ENCODE data around the gene ZNF747.

Gene ZNF747

GRCh38 chr16:30519120-30520049 lies 15.3 kb downstream of the ZNF747 start:
- in situ Hi-C loops (cut with MboI; ENCODE audit: low sequenced_read_pairs), result no loop called here

- in situ Hi-C loops (cut with MboI; ENCODE audit: low sequenced_read_pairs), result no loop called here
These were observed 16.1 kb downstream of the ZNF747 start for GRCh38 chr16:30518552-30518951.

GRCh38 chr16:30515275-30515674 lies 19.4 kb downstream of the ZNF747 start:
- in situ Hi-C loops (cut with MboI; ENCODE audit: low sequenced_read_pairs), result no loop called here

GRCh38 chr16:30511509-30511908 lies 23.1 kb downstream of the ZNF747 start:
- in situ Hi-C loops (cut with MboI; ENCODE audit: low sequenced_read_pairs), result no loop called here

- in situ Hi-C loops (cut with MboI; ENCODE audit: low sequenced_read_pairs), result no loop called here
These were observed 24.2 kb downstream of the ZNF747 start for GRCh38 chr16:30510376-30510938.

GRCh38 chr16:30509081-30509765 lies 25.4 kb downstream of the ZNF747 start:
- in situ Hi-C loops (cut with MboI; ENCODE audit: low sequenced_read_pairs), result no loop called here

GRCh38 chr16:30503403-30504296 lies 31.0 kb downstream of the ZNF747 start:
- in situ Hi-C loops (cut with MboI; ENCODE audit: low sequenced_read_pairs), result no loop called here

- in situ Hi-C loops (cut with MboI; ENCODE audit: low sequenced_read_pairs), result no loop called here
These were observed 35.4 kb downstream of the ZNF747 start for GRCh38 chr16:30499284-30499683.

GRCh38 chr16:30494709-30495108 lies 39.9 kb downstream of the ZNF747 start:
- in situ Hi-C loops (cut with MboI; ENCODE audit: low sequenced_read_pairs), result no loop called here

- in situ Hi-C loops (cut with MboI; ENCODE audit: low sequenced_read_pairs), result no loop called here
These were observed 40.6 kb downstream of the ZNF747 start for GRCh38 chr16:30493941-30494488.

GRCh38 chr16:30491744-30492308 lies 42.8 kb downstream of the ZNF747 start:
- in situ Hi-C loops (cut with MboI; ENCODE audit: low sequenced_read_pairs), result no loop called here

GRCh38 chr16:30491229-30491628 lies 43.4 kb downstream of the ZNF747 start:
- in situ Hi-C loops (cut with MboI; ENCODE audit: low sequenced_read_pairs), result no loop called here

GRCh38 chr16:30490210-30490609 lies 44.4 kb downstream of the ZNF747 start:
- in situ Hi-C loops (cut with MboI; ENCODE audit: low sequenced_read_pairs), result no loop called here

- in situ Hi-C loops (cut with MboI; ENCODE audit: low sequenced_read_pairs), result no loop called here
These were observed 45.7 kb downstream of the ZNF747 start for GRCh38 chr16:30488764-30489605.

GRCh38 chr16:30485818-30486436 lies 48.7 kb downstream of the ZNF747 start:
- in situ Hi-C loops (cut with MboI; ENCODE audit: low sequenced_read_pairs), result no loop called here

GRCh38 chr16:30484887-30485286 lies 49.8 kb downstream of the ZNF747 start:
- in situ Hi-C loops (cut with MboI; ENCODE audit: low sequenced_read_pairs), result no loop called here

GRCh38 chr16:30482366-30482765 lies 52.3 kb downstream of the ZNF747 start:
- in situ Hi-C loops (cut with MboI; ENCODE audit: low sequenced_read_pairs), result no loop called here

- in situ Hi-C loops (cut with MboI; ENCODE audit: low sequenced_read_pairs), result no loop called here
These were observed 53.3 kb downstream of the ZNF747 start for GRCh38 chr16:30481381-30481780.

Measured in hTERT RPE-1 (cell line).